Naive thymus-derived CD4-positive, alpha-beta T cell (primary cell): ENCODE measurements around the gene ESRRA. TPM values are rescaled to one million over a fixed set of nuclear protein-coding genes. Genes with fewer than 3 reads are reported as not detected.
A peak's percentile ranks its signal among the peaks of the same experiment; 100 is the strongest.

ENCODE experiments used
- ATAC-seq: fragments of 150-1000 bp; cut with Tn5 transposase; 2 replicates; pipeline ENCODE4 v1.10.0; 2021; ENCODE audit warnings: mild to moderate bottlenecking, moderate library complexity
- CTCF ChIA-PET: fragments of 350-600 bp; sonication (Branson Sonifier 250); formaldehyde crosslinking; loops from one replicate; lab custom pipeline; 2021; ENCODE audit warnings: antibody characterized with exemption; lab: Charles Lee
- POLR2A ChIA-PET: fragments of 350-600 bp; sonication (Branson Sonifier 250); formaldehyde crosslinking; loops from one replicate; lab custom pipeline; 2021; ENCODE audit warnings: antibody characterized with exemption, inconsistent platforms; lab: Charles Lee
- DNase-seq, 9 donors: peaks; one replicate each; pipeline versions ENCODE4 v3.0.0 to v3.0.0-alpha.2; 2020 to 2022; ENCODE audit warnings: mixed read lengths in 1 of 9
- H3K27ac ChIP-seq: one replicate; pipeline ENCODE4 v1.7.0; 2013; ENCODE audit warnings: mild to moderate bottlenecking, low read depth, low read length, moderate library complexity
- H3K27me3 ChIP-seq, 2 donors: one replicate each; pipeline ENCODE4 v1.7.0; 2013; ENCODE audit warnings: low read length in 2 of 2, mild to moderate bottlenecking in 2 of 2, moderate library complexity in 2 of 2; ENCODE audit not compliant: control insufficient read depth in 2 of 2, insufficient read depth in 2 of 2
- H3K36me3 ChIP-seq, 3 experiments: 1 replicate in 2 of 3; 2 replicates in 1 of 3; pipeline ENCODE4 v1.7.0; 2013; ENCODE audit warnings: low read length in 3 of 3, mild to moderate bottlenecking in 3 of 3, moderate library complexity in 1 of 3; ENCODE audit not compliant: insufficient read depth in 3 of 3, control insufficient read depth in 2 of 3
- H3K4me1 ChIP-seq, 2 donors: one replicate each; pipeline ENCODE4 v1.7.0; 2013; ENCODE audit warnings: low read length in 2 of 2, mild to moderate bottlenecking in 2 of 2, moderate library complexity in 1 of 2; ENCODE audit not compliant: control insufficient read depth in 2 of 2, insufficient read depth in 2 of 2
- H3K4me3 ChIP-seq: 2 replicates; pipeline ENCODE4 v1.7.0; 2013; ENCODE audit warnings: mild to moderate bottlenecking, low read length
- H3K9me3 ChIP-seq, 3 experiments: 1 replicate in 2 of 3; 2 replicates in 1 of 3; pipeline ENCODE4 v1.7.0; 2013; ENCODE audit warnings: low read length in 3 of 3; ENCODE audit not compliant: control insufficient read depth in 2 of 3
- H3K27ac Mint-ChIP-seq, 9 donors: one replicate each; pipeline ENCODE4 v1.8.0; 2020 to 2022; ENCODE audit warnings: mixed read lengths in 9 of 9, mild to moderate bottlenecking in 8 of 9, moderate library complexity in 5 of 9, inconsistent platforms in 2 of 9
- H3K27me3 Mint-ChIP-seq, 5 donors: one replicate each; pipeline ENCODE4 v1.8.0; 2021 to 2022; ENCODE audit warnings: mixed read lengths in 5 of 5, mild to moderate bottlenecking in 1 of 5
- H3K36me3 Mint-ChIP-seq, 5 donors: one replicate each; pipeline ENCODE4 v1.8.0; 2020 to 2022; ENCODE audit warnings: mixed read lengths in 5 of 5, mild to moderate bottlenecking in 3 of 5, inconsistent platforms in 1 of 5
- H3K4me1 Mint-ChIP-seq, 7 donors: one replicate each; pipeline ENCODE4 v1.8.0; 2020 to 2022; ENCODE audit warnings: mixed read lengths in 7 of 7, mild to moderate bottlenecking in 3 of 7, inconsistent platforms in 1 of 7
- H3K4me3 Mint-ChIP-seq, 10 donors: one replicate each; pipeline ENCODE4 v1.8.0; 2020 to 2022; ENCODE audit warnings: mild to moderate bottlenecking in 10 of 10, mixed read lengths in 10 of 10, moderate library complexity in 6 of 10, inconsistent platforms in 2 of 10
- H3K9me3 Mint-ChIP-seq, 11 donors: one replicate each; pipeline ENCODE4 v1.8.0; 2020 to 2022; ENCODE audit warnings: mixed read lengths in 11 of 11, mild to moderate bottlenecking in 4 of 11, inconsistent platforms in 1 of 11, moderate library complexity in 1 of 11
- intact Hi-C, 2 donors: fragments of 100-400 bp; cut with micrococcal nuclease; formaldehyde crosslinking; loops; one replicate each; pipeline ENCODE4 v1.15.1; 2023
- polyA plus RNA-seq, 2 donors: library from polyadenylated mRNA; unstranded; fragments of 300-500 nt; fragmentation: Illumina TruSeq; gene quantifications; one replicate each; pipeline ENCODE4 v1.2.3, GENCODE V29; 2021
- total RNA-seq, 6 experiments: library from RNA in 5 of 6; stranded (reverse) in 5 of 6; gene quantifications; 1 replicate in 5 of 6; 2 replicates in 1 of 6; pipeline ENCODE4 v1.2.3 and lab custom pipeline; 2021 to 2026

The ESRRA gene
- total and polyA plus RNA-seq, 7 experiments from 2014 or later: 5.3 to 42.0 (median 26.8) TPM

DNA sequence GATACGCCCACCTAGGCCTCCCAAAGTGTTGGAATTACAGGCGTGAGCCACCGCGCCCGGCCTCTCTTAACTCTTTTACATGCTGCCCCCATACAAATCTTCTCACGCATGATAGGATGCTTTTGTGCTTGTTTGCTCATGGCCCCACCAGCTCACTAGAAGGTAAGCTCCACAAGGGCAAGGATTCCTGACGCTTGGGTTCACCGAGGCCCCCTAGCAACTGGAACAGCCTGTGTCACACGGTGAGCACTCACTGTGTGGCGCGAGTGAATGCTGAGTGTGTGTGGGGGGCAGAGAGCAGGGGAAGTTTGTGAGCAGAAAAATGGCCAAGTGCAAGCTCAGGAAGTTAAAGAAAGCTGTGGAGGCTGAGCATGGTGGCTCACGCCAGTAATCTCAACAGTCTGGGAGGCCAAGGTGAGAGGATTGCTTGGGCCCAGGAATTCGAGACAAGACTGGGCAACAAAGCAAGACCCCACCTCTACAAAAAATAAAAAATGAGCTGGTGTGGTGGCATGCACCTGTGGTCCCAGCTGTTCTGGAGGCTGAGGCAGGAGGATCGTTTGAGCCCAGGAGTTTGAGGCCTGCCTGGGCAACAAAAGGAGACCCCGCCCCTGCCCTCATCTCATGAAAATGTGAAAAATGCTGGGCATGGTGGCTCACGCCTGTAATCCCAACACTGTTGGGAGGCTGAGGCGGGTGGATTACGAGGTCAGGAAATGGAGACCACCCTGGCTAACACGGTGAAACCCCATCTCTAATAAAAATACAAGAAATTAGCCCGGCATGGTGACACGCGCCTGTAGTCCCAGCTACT is 23.2 kb upstream of the ESRRA start:
- peaks cover 0 to 16% (median 0%) of the 10 kb centered on the region in 3 experiments for H3K36me3 ChIP-seq
- H3K9me3 Mint-ChIP-seq: no peaks in the 10 kb centered on the region
- DNase-seq (no peak), ATAC-seq (no peak)
- H3K4me1 Mint-ChIP-seq: peaks cover 8 to 28% (median 18%) of the 10 kb centered on the region in 7 donors
- no peaks in the 10 kb centered on the region for H3K27me3 Mint-ChIP-seq
- H3K27ac ChIP-seq: no peak overlapping the region
- POLR2A ChIA-PET: interaction anchor here (1.5 to 7.1 kb wide), 2 partner anchors 11 to 53 kb away, joined by 3 to 104 read pairs; no protein-coding TSS in a partner anchor
- H3K27ac Mint-ChIP-seq: peak overlapping the region in 2 of 9 donors; percentile 61 to 77
- peak overlapping the region in 4 of 10 donors; percentile 5 to 33 (median 18) for H3K4me3 Mint-ChIP-seq
- H3K27me3 ChIP-seq: no peaks in the 10 kb centered on the region
- no peaks in the 10 kb centered on the region for H3K9me3 ChIP-seq
- CTCF ChIA-PET: interaction anchor here (0.7 to 2.1 kb wide), 4 partner anchors 10 to 1674 kb away, joined by 3 to 7 read pairs (median 4); no protein-coding TSS in a partner anchor
- H3K4me3 ChIP-seq: no peak overlapping the region
- intact Hi-C loops: no loop called here
- peaks cover 0 to 11% (median 5%) of the 10 kb centered on the region in 5 donors for H3K36me3 Mint-ChIP-seq
- peaks cover 11 to 17% of the 10 kb centered on the region in 2 donors for H3K4me1 ChIP-seq

DNA sequence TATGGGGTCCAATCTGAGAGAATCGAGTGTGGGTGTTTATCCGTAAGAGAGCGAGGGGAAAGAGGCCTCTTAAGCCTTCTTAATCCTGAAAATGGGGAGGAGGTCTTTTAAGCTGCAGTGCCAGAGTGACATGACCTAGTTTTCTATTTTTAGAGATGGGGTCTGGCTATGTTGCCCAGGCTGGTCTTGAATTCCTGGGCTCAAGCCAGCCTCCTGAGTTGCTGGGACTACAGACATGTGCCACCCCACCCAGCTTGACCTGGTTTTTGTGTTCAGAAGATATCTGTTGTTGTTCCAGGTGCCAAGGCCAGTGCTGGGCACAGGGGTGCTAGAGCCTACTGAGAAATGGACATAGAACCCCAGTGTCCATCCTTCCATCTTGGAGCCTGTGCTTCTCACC is 22.2 kb upstream of the ESRRA start:
- ATAC-seq: no peak

DNA sequence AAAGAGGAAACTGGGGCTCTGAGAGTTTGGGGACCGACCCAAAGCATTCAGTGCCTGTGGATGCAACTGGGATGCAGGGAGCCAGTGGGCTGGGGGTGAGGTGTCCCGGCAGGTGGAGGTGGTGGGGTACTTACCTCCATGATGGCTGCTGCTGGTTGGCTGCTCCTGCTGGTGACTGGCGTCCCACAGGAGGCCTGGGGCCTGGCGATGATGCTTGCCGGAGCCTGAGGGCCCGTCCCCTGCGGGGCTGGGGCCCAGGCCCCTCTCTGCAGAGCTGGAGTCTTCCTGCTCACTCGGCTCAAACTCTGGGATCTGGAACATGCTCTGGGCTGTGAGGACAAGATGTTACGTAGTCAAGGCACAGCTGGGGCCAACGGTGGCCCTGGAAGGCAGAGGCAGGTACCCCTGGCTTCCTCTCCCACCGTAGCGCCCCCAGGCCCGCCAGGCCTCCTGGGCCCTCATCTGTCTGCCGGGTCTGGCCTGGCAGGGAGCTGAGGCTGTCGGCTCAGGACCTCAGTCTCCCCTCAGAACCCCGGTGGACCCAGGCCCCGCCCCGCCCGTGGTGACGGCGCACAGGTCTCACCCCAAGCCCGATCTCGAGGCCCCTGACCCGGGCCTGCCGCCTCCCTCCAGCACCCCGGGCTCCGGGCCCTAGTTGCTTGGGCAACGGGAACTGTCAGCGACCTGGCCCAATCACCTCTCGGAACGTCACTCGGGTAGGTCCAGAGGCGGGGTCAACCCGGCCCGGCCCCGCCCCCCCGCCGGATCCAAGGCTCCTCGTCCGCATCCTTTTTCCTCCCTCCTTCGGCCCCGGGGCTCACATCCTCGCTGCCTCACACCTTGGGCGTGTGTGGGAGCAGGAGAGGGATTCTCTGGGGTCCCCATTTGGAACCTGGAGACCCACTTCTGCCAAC is 21.0 kb upstream of the ESRRA start, which contains the start of gene BAD:
Gene BAD (minus strand): TSS at position 618 of the 914 bp plus-strand sequence. CDS start 297 bp downstream, at position 321.
- Histone ChIP-seq H3K9me3 (no peaks in the 10 kb centered on the region), H3K27ac (peak within 1 kb of the TSS; percentile 99), H3K27me3 (no peaks in the 10 kb centered on the region), H3K4me3 (peak within 1 kb of the TSS; percentile 100), H3K36me3 (peaks cover 0 to 6% (median 0%) of the 10 kb centered on the region in 3 experiments), H3K4me1 (peaks cover 11 to 17% of the 10 kb centered on the region in 2 donors)
- peak; percentile 87 for ATAC-seq
- DNase-seq: peak; percentile 77 to 92 (median 87)
- Mint-ChIP-seq H3K9me3 (no peaks in the 10 kb centered on the region), H3K27me3 (no peaks in the 10 kb centered on the region), H3K27ac (peak within 1 kb of the TSS; percentile 81 to 98 (median 95)), H3K4me1 (peaks cover 8 to 25% (median 18%) of the 10 kb centered on the region in 7 donors), H3K4me3 (peak within 1 kb of the TSS; percentile 84 to 93 (median 89)), H3K36me3 (peaks cover 0 to 6% (median 0%) of the 10 kb centered on the region in 5 donors)
- ChIA-PET CTCF (interaction anchor here (1.2 to 2.0 kb wide), 5 partner anchors 13 to 80 kb away, joined by 3 to 15 read pairs (median 4); partner anchors contain the start of gene PRDX5), POLR2A (interaction anchor here (0.6 to 7.1 kb wide), 19 partner anchors 9 to 1443 kb away, joined by 3 to 104 read pairs (median 5); partner anchors contain the start of genes CATSPERZ, DNAJC4, FERMT3 and PPP1R14B)
- intact Hi-C loops: loop anchor here in 1 of 2 donors (2.0 kb wide), 1 partner anchor 44 kb away; the partner anchor contains the start of gene FKBP2

More for the DNA sequence above, 22.2 kb upstream of the ESRRA start:
- CTCF ChIA-PET: interaction anchor here (2.1 kb wide), 1 partner anchor 21 kb away, joined by 6 read pairs; no protein-coding TSS in a partner anchor
- POLR2A ChIA-PET: interaction anchor here (0.6 to 7.1 kb wide), 5 partner anchors 12 to 77 kb away, joined by 3 to 104 read pairs (median 4); partner anchors contain the start of genes DNAJC4 and FERMT3
- DNase-seq: no peak
- Histone ChIP-seq H3K27ac (no peak overlapping the region), H3K4me3 (no peak overlapping the region), H3K36me3 (peaks cover 0 to 15% (median 0%) of the 10 kb centered on the region in 3 experiments), H3K9me3 (no peaks in the 10 kb centered on the region), H3K4me1 (peaks cover 11 to 17% of the 10 kb centered on the region in 2 donors), H3K27me3 (no peaks in the 10 kb centered on the region)
- intact Hi-C loops: no loop called here
- Mint-ChIP-seq H3K4me1 (peaks cover 8 to 28% (median 18%) of the 10 kb centered on the region in 7 donors), H3K27me3 (no peaks in the 10 kb centered on the region), H3K27ac (peak overlapping the region in 8 of 9 donors; percentile 12 to 95 (median 72)), H3K9me3 (no peaks in the 10 kb centered on the region), H3K4me3 (peak overlapping the region in 8 of 10 donors; percentile 43 to 91 (median 76)), H3K36me3 (peaks cover 0 to 11% (median 5%) of the 10 kb centered on the region in 5 donors)

DNA sequence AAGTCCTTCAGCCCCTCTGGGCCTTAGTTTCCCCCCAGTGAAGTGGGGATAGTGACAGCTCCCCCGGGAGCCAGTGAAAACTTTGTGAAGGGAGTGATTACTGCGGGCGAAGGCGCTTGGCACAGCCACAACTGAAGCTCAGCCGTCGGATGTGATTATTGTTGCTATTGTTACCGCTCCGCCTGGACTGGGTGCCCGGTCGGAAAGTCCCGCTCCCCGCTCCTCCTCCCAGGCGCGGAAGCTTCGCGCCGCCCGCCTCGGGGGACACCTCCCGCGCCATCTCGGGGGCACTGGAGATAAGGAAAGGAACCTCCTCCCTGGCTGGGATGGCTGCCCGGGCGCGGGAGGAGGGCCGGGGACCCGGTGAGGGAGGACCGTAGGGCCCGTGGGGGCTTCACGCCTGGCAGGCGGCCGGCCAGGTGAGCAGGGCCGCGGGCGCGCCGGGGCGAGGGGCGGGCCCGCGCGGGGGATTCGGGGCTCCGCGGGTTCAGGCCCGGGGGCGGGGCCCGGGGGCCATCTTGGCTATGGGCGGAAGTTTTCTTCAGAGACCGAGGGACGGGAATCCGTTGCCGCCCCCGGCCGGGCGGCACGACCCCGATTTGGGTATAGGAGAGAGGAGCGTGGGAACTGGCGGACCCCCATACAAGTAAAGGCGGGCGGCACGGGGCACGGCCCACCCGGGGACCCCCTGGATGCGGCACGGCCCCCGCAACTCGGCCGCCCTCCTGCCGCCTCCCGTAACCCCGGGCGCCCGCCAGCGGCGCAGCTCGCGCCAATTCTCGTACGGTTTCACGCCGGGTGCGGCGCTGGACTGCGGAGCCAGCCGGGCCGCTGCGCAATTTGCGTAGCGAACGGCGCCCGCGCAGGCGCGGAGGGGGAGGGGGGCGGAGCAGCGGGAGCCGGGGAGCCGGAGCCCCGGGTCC is 20.1 kb upstream of the ESRRA start, which contains the start of gene GPR137:
Gene GPR137 (plus strand): TSS at position 887 of the 923 bp plus-strand sequence. CDS start 677 bp downstream, outside the sequence.
- Histone ChIP-seq H3K36me3 (peaks cover 0 to 6% (median 0%) of the 10 kb centered on the region in 3 experiments), H3K4me3 (peak within 1 kb of the TSS; percentile 100), H3K27ac (peak within 1 kb of the TSS; percentile 99), H3K9me3 (no peaks in the 10 kb centered on the region), H3K27me3 (peaks cover 0 to under 1% of the 10 kb centered on the region in 2 donors), H3K4me1 (peaks cover 11 to 17% of the 10 kb centered on the region in 2 donors)
- intact Hi-C loops: loop anchor here (1.0 to 5.0 kb wide), 15 partner anchors 15 to 100 kb away; partner anchors contain the start of genes ESRRA (in 2 of the 2), FKBP2 (in 2 of the 2), DNAJC4 (in 1 of the 2) and FERMT3 (in 1 of the 2)
- peak; percentile 91 to 100 (median 96) for DNase-seq
- ATAC-seq: peak; percentile 81
- CTCF ChIA-PET: interaction anchor here (1.2 to 2.0 kb wide), 5 partner anchors 14 to 81 kb away, joined by 3 to 15 read pairs (median 4); partner anchors contain the start of gene PRDX5
- peaks cover 0 to 2% (median 0%) of the 10 kb centered on the region in 5 donors for H3K27me3 Mint-ChIP-seq
- peak within 1 kb of the TSS; percentile 84 to 93 (median 89) for H3K4me3 Mint-ChIP-seq
- H3K27ac Mint-ChIP-seq: peak within 1 kb of the TSS; percentile 81 to 98 (median 95)
- H3K36me3 Mint-ChIP-seq: peaks cover 0 to 8% (median 0%) of the 10 kb centered on the region in 5 donors
- H3K4me1 Mint-ChIP-seq: peaks cover 8 to 25% (median 18%) of the 10 kb centered on the region in 7 donors
- POLR2A ChIA-PET: interaction anchor here (0.5 to 7.1 kb wide), 17 partner anchors 8 to 1444 kb away, joined by 3 to 104 read pairs (median 5); partner anchors contain the start of genes CATSPERZ, FERMT3, PPP1R14B and PRDX5
- no peaks in the 10 kb centered on the region for H3K9me3 Mint-ChIP-seq
